Muscle of leg (tissue), 11 donors: Measurements from ENCODE around the gene MROH7. TPM values are rescaled to one million over a fixed set of nuclear protein-coding genes. Genes with fewer than 3 reads are reported as not detected.

Experiments used
- DNase-seq: peaks from one replicate; pipeline ENCODE4 v3.0.0; 2013
- H3K27ac ChIP-seq: one replicate; pipeline ENCODE4 v1.5.1; 2013; ENCODE audit warnings: mild to moderate bottlenecking, low read length, control low read depth
- H3K27me3 ChIP-seq: one replicate; pipeline ENCODE4 v1.6.1; 2013; ENCODE audit warnings: low read length; ENCODE audit not compliant: control insufficient read depth, insufficient read depth
- H3K36me3 ChIP-seq: one replicate; pipeline ENCODE4 v1.6.1; 2013; ENCODE audit warnings: low read length; ENCODE audit not compliant: control insufficient read depth, insufficient read depth
- H3K4me1 ChIP-seq: one replicate; pipeline ENCODE4 v1.6.1; 2013; ENCODE audit warnings: low read length; ENCODE audit not compliant: control insufficient read depth, insufficient read depth
- H3K4me3 ChIP-seq: one replicate; pipeline ENCODE4 v1.5.1; 2013; ENCODE audit warnings: low read length, control low read depth
- H3K9me3 ChIP-seq: replicated peaks from 2 replicates; pipeline ENCODE4 v1.6.1; 2013; ENCODE audit warnings: low read depth, low read length; ENCODE audit not compliant: control insufficient read depth
- WGBS: methylation state at CpG from one replicate; pipeline ENCODE4 v1.1.5; 2013; ENCODE audit warnings: missing lambda C conversion rate; ENCODE audit not compliant: insufficient coverage; 5-methylcytosine and 5-hydroxymethylcytosine counted together
- polyA plus RNA-seq, 8 donors: library from polyadenylated mRNA; unstranded; fragments of 120-200 nt; gene quantifications; one replicate each; pipeline versions ENCODE4 v1.2.1 to v1.2.3, GENCODE V29; 2013; ENCODE audit warnings: inconsistent platforms in 1 of 8, low replicate concordance in 1 of 8; ENCODE audit not compliant: insufficient read length in 8 of 8, insufficient read depth in 1 of 8
- total RNA-seq: library from RNA; stranded (reverse); fragments of 120-200 nt; gene quantifications from one replicate; pipeline ENCODE4 v1.2.4, GENCODE V29; 2013

The MROH7 gene
- total and polyA plus RNA-seq, 9 donors = 1.4 to 9.8 (median 4.0) TPM

DNA sequence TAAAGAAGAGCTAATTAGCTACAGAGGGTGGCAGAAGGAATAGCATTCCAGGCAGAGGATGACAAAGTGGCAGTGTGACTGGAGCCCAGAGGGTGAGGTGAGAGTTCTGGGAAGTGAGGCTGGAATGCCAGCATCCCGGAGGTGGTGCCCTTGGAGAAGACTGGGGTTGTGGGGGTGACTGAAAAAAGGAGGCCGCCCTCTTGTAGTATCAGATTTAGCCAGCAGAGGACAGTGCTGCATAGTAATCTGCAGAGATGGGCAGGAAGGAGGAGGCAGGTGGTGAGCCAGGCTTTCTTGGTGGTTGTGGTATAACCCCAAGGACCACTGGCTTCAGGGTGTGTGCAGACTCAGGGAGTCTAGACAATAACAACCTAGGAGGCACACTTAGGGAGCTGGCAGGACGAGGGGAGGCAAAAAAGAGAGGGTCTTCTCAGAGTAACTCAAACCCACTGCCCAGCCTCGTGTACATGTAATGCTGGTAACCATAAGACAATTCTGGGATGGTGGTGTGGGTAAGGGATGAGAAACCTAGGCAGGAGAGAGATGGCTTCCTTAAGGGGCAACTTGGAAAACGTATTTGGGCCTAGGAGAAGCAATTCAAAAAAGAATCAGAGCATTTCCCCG lies 30.5 kb downstream of the MROH7 start:
- WGBS = 29% methylated on average over 3 of the region's 6 CpGs

DNA sequence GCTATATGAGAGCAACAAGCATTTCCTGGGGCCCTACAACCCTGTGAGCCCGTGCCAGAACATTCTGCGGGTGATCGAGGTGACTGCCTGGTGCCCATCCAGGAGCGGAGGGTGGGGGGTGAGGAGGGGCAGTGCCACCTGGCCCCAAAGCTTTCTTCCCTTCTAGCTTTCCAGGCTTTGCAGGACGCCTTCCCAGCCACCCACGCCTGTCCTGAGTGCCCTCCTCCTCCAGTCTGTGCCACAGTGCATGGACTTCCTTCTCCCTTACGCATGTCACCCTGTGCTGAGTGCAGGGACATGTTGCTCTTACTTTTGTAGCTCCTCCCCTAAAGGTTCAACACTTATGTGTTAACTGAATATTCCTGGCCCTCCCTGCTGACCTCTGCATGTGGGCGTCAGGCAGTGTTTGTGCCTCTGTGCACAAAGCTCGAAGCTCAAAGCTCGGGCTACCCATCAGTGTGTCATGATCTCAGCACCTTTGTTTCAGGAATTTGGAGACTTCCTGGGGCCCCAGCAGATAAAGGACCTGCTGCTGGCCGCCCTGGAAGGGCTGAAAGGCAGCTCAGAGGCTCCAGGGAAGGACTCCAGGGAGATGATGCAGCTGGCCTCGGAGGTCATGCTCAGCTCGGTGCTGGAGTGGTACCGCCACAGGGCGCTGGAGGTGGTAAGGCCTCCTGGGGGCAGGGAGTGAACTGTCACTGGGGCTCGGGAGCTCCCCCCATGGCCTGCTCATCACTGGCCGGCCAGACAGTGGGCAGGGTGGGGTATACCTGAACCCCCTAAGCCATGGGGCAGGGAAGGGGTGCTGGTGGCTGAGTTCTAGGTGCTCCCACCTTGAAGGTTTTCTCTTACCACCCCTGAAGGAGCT lies 37.4 kb downstream of the MROH7 start:
- no peaks in the 10 kb centered on the region for H3K27me3 ChIP-seq

More for the DNA sequence above, 30.5 kb downstream of the MROH7 start:
- Histone ChIP-seq H3K27ac (no peak overlapping the region), H3K4me3 (no peak overlapping the region), H3K36me3 (peaks cover 3% of the 10 kb centered on the region), H3K9me3 (no peaks in the 10 kb centered on the region), H3K27me3 (no peaks in the 10 kb centered on the region), H3K4me1 (no peaks in the 10 kb centered on the region)
- DNase-seq = peak; percentile 10

DNA sequence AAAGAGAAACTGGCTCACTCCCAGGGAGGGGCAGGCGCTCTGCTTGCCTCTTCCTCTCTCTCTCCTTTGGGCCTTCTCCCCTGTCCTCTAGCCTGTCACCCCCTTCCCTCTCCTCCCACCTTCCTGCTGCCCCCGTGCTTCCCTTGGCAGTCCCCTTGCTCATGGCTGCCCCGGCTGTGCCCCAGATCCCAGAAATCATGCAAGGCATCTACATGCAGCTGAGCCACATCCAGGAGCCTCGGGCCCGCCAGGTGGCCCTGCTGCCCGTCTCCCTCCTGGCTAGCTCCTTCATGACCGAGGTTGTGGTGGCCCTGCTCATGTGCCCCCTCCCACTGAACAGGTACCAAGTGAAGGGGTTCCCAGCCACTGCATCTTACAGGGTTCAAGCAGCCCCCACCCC lies 38.1 kb downstream of the MROH7 start:
- Histone ChIP-seq H3K27ac (no peak overlapping the region), H3K4me1 (peaks cover 3% of the 10 kb centered on the region), H3K4me3 (no peak overlapping the region), H3K36me3 (no peaks in the 10 kb centered on the region), H3K9me3 (no peaks in the 10 kb centered on the region), H3K27me3 (no peaks in the 10 kb centered on the region)
- no peak for DNase-seq
- WGBS = 73% methylated on average over 7 of the region's 7 CpGs

More for the DNA sequence above, 37.4 kb downstream of the MROH7 start:
- Histone ChIP-seq H3K4me1 (peaks cover 3% of the 10 kb centered on the region), H3K9me3 (no peaks in the 10 kb centered on the region), H3K4me3 (no peak overlapping the region), H3K27ac (no peak overlapping the region), H3K36me3 (peaks cover 1% of the 10 kb centered on the region)
- WGBS = 57% methylated on average over 16 of the region's 17 CpGs
- DNase-seq = no peak

DNA sequence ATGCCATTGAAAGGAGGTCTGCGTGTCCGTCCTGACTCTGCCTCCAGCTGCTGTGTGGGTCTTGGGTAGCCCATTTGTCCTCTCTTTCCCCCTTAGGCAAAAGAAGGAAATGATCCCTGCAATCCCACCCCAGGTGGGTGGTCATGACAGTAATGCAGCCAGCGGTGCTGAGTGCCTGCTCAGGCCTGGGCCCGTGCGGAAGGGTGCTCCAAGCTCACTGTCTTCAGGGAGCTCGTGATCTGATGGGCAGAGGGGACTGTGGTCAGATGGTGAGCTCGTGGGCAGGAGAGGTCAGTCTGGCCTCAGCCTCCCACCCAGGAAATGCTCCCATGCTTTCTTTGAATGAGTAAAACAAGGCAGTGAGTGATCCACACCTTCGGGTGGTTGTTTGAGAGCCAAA lies 38.8 kb downstream of the MROH7 start:
- no peaks in the 10 kb centered on the region for H3K9me3 ChIP-seq
- H3K36me3 ChIP-seq = no peaks in the 10 kb centered on the region
- 68% methylated on average over 6 of the region's 8 CpGs for WGBS
- H3K4me3 ChIP-seq = no peak overlapping the region
- no peak for DNase-seq
- peaks cover 3% of the 10 kb centered on the region for H3K4me1 ChIP-seq
- no peaks in the 10 kb centered on the region for H3K27me3 ChIP-seq
- H3K27ac ChIP-seq = no peak overlapping the region

DNA sequence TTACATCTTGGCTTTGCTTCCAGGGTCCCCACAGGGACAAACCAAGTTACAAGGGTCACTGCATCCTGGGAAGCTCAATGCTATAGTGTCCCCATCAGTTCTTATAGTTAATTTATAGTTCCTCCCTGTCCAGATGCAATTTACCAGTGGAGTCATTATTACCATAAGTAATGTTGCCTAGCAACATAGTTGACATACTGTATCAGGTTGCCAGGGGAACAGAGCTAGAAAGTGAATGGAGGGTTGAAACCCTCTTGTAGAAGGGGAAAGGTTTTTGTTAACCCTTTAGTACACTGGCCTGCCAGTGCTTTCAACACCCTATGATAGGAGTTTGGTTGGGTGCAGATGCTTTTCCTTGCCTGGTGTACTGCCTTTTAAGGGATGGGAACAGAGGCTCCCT lies 39.8 kb downstream of the MROH7 start:
- Histone ChIP-seq H3K27me3 (no peaks in the 10 kb centered on the region), H3K4me3 (no peak overlapping the region), H3K4me1 (peaks cover 3% of the 10 kb centered on the region), H3K9me3 (no peaks in the 10 kb centered on the region), H3K27ac (no peak overlapping the region), H3K36me3 (no peaks in the 10 kb centered on the region)
- peak; percentile 65 for DNase-seq

DNA sequence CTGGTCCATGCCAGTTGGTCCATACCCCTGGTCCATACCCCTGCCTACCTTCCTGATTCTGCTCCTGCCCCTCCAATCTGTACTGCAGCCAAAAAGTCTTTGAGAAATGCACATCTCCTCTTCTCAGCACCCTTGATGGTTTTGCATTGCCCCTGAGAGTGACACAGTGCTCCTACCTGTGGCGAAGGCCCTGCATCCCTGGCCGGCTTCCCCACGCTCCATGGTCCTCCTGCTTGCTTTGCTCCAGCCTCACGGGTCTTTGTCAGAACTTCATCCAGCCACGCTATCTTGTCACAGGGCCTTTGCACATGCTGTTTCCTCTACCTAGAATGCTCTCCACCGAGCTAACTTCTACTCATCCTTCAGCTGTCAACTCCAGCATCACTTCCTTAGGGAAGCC lies 41.9 kb downstream of the MROH7 start:
- DNase-seq = no peak
- peaks cover 3% of the 10 kb centered on the region for H3K4me1 ChIP-seq
- H3K4me3 ChIP-seq = no peak overlapping the region
- no peaks in the 10 kb centered on the region for H3K9me3 ChIP-seq
- no peaks in the 10 kb centered on the region for H3K36me3 ChIP-seq
- H3K27ac ChIP-seq = no peak overlapping the region
- no peaks in the 10 kb centered on the region for H3K27me3 ChIP-seq
- 74% methylated on average over 6 of the region's 6 CpGs for WGBS

DNA sequence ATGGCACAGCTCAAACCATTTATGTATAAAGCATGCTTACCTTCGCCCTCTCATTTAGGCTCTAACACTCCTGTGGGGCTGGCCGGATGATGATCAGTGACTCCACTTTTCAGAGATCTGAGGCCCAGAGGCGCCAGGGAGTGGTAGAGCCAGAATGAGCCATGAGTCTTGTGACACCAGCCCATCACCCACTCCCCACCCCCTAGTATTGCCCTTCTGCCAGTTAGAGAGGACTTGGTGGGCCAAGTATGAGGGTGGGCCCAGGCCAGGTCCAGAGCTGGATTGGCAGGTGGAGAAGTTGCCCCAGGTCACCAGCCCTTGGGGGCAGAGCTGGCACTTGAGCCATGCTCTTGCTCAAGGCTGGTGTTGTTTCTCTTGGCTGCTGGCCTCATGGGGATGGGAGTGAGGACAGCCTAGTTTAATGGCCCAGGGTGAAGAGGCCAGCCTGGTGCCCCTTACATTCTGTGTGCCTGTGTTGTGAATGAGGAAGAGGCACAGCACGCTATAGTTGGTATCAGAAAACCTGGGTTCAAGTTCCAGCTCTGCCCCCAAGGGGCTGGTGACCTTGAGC lies 43.8 kb downstream of the MROH7 start:
- Histone ChIP-seq H3K27ac (no peak overlapping the region), H3K9me3 (no peaks in the 10 kb centered on the region), H3K4me1 (peaks cover 3% of the 10 kb centered on the region), H3K36me3 (no peaks in the 10 kb centered on the region), H3K4me3 (no peak overlapping the region), H3K27me3 (no peaks in the 10 kb centered on the region)
- 100% methylated on average over 3 of the region's 4 CpGs for WGBS
- DNase-seq = no peak

DNA sequence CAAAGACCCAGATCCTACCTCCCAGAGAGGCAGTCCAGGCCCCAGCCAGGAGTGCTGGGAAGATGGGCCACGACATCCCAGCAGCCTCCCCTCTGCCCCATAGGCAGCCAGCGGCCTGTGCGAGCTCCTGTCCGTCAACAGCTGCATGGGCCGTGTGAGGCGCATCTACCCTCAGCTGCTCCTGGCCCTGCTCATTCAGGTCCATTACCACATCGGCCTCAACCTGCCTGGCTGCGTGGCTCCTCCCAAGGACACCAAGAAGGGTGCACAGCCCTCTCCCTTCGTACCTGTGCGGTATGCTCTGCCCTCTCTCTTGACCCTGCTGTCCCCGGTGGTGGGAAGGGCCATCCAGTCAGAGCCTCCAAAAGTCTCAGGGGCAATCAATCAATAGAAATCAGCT lies 44.6 kb downstream of the MROH7 start:
- no peak overlapping the region for H3K4me3 ChIP-seq
- no peaks in the 10 kb centered on the region for H3K9me3 ChIP-seq
- no peak for DNase-seq
- no peak overlapping the region for H3K27ac ChIP-seq
- H3K36me3 ChIP-seq = no peaks in the 10 kb centered on the region
- no peaks in the 10 kb centered on the region for H3K27me3 ChIP-seq
- peaks cover 1% of the 10 kb centered on the region for H3K4me1 ChIP-seq
- WGBS = 77% methylated on average over 8 of the region's 11 CpGs

DNA sequence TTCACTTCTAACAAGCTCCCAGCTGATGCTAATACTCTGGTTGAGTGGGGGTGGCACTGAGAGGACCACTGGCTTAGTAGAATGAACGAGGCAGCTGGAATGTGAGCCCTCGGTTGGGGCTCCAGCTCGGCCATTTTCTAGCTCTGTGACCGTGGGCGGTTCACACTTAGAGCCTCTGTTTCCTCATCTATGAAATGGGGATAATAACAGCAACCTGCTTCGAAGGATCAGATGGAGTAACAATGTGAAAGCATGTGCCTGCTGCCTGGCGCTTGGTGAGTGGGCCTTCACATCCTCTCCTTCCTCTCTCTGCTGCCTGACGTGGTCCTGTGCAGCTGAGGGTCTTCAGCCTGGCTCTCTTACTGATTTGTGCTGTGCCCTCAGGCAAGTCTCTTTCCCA lies 53.2 kb downstream of the MROH7 start:
- WGBS = 75% methylated on average over 8 of the region's 8 CpGs
- H3K27me3 ChIP-seq = no peaks in the 10 kb centered on the region
- no peak overlapping the region for H3K27ac ChIP-seq
- no peak for DNase-seq
- H3K9me3 ChIP-seq = no peaks in the 10 kb centered on the region
- H3K36me3 ChIP-seq = no peaks in the 10 kb centered on the region
- no peaks in the 10 kb centered on the region for H3K4me1 ChIP-seq
- H3K4me3 ChIP-seq = no peak overlapping the region

DNA sequence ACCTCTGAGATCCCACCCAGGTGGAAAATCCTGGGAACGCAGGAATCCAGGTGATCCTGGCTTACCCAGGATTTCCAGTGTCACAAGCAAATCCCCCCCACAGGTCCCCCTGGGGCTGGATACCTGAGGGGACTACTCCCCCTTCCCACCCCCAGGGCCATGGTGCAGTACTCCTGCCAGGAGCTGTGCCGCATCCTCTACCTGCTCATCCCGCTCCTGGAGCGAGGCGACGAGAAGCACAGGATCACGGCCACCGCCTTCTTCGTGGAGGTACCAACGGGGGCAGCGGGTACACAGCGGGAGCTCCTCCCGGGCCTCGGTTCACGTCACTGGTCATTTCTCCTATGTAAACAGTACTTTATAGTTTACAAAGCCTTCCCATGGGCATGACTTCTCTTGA lies 53.6 kb downstream of the MROH7 start:
- 83% methylated on average over 14 of the region's 15 CpGs for WGBS
- H3K27ac ChIP-seq = no peak overlapping the region
- DNase-seq = no peak
- no peaks in the 10 kb centered on the region for H3K36me3 ChIP-seq
- H3K4me1 ChIP-seq = no peaks in the 10 kb centered on the region
- no peaks in the 10 kb centered on the region for H3K9me3 ChIP-seq
- no peak overlapping the region for H3K4me3 ChIP-seq
- H3K27me3 ChIP-seq = no peaks in the 10 kb centered on the region
